Right renal cortex interstitium (tissue), 3 donors: ENCODE results near the gene PARG. TPM values are rescaled to one million over a fixed set of nuclear protein-coding genes. Genes with fewer than 3 reads are reported as not detected.
"Not testable (repeated sequence)": the region's sequence is repeated elsewhere in the genome, so short reads cannot be mapped to it uniquely, and the experiment has no call there.

Source experiments
- DNase-seq, 3 donors: peaks; one replicate each; pipeline ENCODE4 v3.0.0-alpha.2; 2013; ENCODE audit warnings: low read depth in 3 of 3, low spot score in 2 of 3
- polyA plus RNA-seq, 3 donors: library from polyadenylated mRNA; unstranded; fragments of 120-200 nt; gene quantifications; one replicate each; pipeline ENCODE4 v1.2.1, GENCODE V29; 2013; ENCODE audit not compliant: insufficient read length in 3 of 3

The PARG gene
- polyA plus RNA-seq, 3 donors, result 34.6 to 38.5 (median 35.4) TPM

DNA sequence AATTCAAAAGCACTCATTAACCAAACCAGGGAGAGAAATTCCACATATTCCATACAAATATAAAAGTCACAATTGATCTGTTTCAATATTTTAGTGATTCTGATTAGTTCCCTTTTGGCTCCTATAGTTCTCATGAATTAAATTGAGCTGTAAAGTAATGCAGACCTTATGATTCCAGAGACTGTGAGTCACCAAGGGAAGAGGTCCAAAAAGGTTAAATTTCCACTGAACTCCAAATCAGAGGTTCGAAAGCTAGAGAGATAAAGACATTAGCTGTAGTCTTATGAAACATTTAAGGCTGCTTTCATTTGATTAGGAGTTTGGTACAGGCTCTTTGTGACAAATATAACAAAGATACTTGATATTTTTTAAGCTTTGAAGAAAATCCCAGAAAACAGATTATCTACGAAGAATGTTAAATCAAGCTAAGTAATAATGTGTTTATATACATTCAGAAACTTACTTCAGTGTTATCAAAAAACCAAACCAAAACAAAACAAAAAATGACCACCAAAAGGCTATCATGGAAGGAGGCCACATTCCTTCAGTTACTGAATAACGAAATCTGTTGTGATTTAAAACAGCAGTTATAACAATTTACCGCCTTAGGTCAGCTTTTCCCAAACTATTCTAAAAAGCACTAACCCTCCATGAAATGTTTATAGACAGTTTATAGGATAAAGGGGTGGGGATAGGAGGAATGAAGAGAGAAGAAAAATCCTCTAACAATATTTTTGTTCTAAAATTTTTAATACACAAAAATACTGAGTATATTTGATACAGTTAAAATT lies 33.3 kb downstream of the PARG start:
- not testable (repeated sequence) for DNase-seq

DNA sequence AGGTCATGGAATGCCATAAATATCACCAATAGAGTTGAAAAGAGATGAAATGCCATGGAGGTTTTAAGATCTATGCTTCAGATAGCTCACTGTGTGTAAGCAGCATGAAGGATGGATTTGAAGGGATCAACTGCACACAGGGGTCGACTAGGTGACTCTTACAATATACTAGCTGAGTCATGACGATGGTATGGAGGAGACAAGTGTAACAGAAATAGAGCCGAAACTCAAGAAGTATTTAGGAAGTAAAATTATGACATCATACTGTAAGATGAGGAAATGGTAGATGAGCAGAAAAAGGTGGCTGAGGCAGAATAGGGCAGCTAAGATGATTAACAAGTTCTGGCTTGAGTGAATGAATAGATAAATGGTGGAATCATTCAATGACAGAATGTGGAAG lies 38.0 kb downstream of the PARG start:
- DNase-seq, result not testable (repeated sequence)

DNA sequence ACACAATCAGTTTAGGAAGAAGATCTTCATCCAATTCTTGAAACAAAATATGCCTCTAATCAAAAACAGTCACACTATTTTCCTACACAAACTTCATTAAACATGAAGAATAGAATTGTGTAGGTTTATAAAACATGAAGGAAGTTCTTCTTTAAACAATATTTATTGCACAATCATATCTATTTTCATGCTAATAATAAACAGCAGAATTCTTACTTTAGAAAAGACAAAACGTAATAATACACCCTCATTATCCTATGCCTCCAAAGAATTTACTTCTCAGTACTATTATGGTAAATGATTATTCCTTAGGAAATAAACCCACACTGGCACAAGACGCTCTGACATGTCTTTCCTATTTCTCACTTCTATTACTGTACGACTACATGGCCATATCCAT lies 41.4 kb downstream of the PARG start:
- DNase-seq, result not testable (repeated sequence)

DNA sequence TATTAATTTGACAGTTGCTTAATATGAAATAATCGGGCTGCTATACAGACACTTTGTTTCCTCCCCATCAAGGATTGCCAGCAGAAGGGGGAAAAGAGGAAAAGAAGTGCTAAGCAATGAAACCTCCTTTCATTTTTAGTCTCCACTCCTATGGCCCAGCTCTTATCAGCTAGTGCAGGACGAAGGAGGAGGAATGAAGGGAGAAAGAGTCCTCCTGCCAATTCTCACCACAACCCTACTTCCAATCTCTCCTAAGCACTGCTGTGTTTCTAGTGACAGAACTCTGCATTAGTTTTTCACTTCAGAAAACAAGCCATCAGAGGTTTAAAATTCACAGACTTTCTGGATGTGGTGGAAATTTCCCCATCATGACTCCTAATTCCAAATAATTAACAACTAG lies 41.8 kb downstream of the PARG start:
- not testable (repeated sequence) for DNase-seq

DNA sequence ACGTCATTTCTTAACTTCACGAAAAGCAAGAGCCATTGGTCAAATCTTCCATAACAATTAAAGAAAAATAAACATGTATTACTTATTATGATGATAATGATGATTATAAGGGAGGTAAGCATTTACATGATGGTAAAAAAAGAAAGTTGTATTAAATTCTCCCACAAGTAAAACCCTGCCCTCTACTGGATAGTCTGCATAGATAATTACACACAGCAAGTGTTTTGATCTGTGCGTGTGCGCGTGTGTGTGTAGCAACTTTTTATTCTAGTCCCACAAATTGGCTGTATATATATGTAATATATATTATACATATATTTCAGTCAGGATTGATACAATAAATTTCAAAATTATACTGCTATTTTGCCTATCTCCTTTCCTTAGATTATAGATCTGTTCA lies 51.8 kb downstream of the PARG start:
- not testable (repeated sequence) for DNase-seq

DNA sequence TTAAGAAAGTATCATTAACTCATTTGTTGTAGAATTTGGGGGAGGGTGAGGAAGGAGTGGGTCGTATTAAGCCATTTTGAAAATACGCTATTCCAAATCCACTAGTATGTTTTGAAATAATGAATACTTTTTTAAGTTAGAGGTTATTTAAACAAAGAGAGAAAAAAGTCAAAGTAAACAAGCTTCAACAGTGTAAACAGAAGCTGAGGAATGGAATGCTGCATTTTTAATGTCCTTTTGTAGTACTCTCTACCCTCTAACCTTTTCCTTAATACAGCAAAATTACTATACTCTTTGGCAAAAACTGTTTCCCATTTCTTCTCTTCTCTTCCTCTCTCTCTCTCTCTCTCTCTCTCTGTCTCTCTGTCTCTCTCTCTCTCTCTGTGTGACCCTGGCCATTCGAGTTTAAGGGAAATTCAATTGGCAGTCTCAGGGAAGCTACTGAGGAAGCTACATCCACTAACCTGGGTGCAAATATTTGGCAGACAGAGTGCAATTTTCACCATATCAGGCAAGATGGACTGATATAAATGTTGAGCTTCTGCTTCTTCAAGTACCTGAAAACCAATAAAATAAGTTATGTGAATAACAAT lies 57.0 kb downstream of the PARG start:
- DNase-seq, result not testable (repeated sequence)

DNA sequence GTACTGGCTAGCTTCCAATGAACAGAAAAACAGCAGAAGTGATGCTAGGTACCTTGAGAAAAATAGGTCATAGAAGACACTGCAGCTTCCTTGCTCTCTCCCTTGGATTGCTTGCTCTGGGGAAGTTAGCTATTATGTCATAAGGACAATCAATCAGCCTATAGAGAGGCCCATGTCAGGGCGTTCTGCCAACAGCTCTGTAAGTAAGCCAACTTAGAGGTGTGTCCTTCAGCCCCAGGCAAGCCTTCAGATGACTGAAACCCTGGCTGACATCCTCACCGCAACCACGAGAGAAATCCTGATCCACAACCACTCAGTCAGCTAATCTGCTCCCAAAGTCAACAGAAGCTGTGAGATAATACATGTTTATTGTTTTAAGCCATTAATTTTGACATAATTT lies 58.0 kb downstream of the PARG start:
- DNase-seq, result not testable (repeated sequence)

DNA sequence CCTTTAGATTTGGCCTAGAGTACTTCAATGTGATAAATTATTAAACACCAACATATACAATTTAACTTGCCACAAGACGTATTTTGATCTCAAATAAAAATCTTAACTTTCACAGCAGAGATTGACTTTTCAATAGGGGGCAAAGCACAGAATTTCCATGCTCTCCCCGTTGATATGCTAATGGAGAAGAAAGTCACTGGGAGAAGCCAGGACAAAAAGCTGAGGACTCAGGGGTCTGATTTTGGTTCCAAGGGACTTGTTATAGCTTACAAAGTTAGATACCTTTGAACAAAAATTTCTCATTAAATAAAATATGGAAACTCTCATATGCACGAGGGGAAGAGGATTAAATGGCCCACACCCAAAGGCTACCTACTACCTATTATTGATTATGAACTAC lies 59.5 kb downstream of the PARG start:
- DNase-seq, result not testable (repeated sequence)

DNA sequence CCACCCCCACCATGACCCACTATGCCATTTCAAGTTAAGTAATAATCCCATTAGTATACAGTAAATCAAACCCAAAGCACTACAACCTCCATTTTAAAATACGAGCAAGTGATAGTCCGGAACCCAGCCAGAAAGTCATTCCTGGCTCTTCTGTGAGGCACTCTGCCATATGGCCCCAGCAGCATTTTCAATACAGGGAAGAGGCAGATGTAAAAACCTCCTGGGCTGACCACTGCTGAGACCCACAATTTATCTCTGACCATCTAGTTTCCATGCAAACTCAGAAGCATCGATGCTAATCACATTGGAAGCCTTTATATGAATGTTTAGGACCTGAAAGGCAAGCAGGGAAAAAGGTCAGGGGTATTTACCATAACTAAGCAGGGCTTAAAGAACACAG lies 69.1 kb downstream of the PARG start:
- not testable (repeated sequence) for DNase-seq

DNA sequence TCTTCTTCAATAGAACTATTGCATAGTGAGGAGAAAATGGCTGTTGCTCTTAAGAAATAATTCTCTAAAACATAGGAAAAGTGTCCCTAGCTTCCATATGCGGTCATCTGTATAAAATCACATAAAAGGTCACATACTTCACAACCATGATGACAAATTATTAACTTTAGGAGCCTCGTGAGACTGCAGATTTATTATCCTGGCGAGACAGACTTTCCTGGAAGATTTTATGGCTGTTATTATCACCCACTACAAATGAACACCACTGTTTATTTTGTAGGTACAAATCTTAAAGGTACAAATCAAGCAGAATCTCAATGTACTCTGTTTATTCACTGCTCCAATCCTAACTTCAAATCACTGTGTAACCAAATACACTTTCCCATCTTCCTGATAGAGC lies 70.4 kb downstream of the PARG start:
- not testable (repeated sequence) for DNase-seq

DNA sequence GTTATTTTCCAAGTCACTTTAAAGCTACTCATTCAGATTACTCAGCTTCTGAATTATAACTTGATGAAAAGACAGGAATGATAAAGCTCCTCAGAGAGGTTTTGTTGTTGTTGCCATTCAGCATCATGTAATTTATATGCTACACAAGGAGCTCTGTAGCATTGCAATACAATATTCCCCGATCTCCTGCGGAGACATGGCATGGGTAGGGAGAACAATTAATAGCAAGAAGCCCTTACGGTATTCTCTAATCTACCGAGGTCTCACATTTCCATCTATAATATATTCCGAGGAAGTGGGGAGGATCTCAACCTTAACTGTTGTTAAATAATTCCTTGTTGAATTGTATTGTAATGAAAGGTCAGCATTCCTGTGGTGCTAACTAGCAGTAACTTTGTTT lies 81.9 kb downstream of the PARG start:
- not testable (repeated sequence) for DNase-seq

DNA sequence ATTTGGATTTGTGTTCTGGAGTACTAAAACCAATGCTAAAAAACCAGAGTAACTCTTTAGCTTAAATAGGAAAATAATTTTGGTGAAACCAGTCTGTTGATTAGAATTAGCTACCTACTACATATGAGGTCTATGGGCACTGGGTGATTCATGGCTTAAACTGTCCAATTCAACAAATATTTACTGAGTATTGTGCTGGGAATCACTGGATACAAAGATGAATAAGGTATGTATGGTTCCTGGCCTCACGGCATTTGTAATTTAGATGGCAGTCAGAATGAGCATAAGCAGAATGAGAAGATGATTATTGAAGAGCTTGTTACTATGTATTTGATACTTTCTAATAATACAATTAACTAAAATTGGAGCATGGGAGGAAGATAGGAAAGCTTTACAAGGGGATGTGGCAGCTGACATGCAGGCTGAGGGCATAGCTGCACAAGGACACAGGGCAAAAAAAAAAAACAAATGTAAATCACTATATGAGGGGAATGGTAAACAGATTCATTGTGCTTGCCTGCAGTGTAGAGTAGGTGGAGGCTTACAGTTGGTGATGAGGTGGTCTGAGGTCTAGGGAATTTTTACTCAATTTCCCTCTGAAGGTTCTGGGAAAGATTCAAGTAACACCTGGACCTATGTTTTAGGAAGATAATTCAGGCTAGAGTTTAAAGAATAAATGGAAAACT lies 83.0 kb downstream of the PARG start:
- DNase-seq, result not testable (repeated sequence)

DNA sequence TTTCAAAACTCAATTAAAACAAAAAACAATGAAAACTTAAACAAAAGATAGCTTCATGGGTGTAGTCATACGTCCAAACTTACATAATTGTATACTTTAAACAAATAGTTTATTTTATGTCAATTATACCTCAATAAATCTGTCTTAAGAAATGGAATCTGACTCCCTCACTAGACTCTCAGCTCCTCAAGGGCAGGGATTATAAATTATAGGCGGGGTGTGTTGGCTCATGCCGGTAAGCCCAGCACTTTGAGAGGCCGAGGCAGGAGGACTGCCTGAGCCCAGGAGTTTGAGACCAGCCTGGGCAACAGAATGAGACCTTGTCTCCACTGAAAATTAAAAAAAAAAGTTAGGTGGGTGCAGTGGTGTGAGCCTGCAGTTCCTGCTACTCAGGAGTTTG lies 92.3 kb downstream of the PARG start:
- DNase-seq, result not testable (repeated sequence)

DNA sequence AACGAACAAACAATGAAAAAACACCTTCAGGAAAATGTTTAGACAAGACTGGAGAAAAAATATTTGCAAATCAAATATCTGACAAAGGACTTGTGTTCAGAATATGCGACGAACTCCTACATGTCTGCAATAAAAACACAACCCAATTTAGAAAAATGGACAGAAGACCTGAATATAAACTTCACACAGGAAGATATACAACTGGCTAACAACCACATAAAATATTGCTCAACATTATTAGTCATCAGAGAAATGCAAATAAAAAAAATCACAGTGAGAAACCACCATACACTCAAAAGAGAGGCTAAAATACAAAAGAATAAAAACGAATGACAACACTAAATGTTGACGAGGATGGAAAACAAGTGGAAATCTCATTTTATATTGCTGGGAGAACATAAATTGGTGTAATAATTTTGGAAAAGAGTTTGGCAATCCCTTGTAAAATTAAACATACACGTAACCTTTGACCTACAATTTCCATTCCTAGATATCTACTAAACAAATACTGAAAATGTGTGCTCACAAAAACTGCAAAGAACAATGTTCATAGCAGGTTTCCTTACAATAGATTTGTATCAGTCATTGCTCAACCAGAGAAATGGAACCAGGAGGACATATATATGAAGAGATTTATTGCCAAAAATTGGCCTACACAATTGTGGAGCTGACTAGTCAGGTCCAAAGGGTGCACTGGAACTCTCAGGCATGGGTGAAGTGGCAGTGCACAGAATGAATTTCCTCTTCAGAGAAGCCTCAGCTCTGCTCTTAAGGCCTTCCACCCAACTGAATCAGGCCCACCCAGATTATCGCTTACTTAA lies 96.8 kb downstream of the PARG start:
- DNase-seq, result no peak

DNA sequence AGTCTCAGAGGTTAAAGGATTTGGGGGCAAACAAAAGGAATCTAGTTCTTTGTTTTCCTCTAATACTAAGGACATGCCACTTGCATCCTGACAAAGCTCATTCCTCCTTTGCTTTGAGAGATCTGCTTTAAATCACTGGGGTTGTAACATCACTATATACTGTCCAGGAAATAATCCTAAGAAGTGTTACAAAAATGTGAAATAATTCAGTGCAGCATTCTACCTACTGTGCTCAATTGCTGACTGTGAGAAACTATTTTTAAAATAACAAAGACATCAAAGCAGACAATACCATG lies 99.5 kb downstream of the PARG start:
- DNase-seq, result not testable (repeated sequence)

DNA sequence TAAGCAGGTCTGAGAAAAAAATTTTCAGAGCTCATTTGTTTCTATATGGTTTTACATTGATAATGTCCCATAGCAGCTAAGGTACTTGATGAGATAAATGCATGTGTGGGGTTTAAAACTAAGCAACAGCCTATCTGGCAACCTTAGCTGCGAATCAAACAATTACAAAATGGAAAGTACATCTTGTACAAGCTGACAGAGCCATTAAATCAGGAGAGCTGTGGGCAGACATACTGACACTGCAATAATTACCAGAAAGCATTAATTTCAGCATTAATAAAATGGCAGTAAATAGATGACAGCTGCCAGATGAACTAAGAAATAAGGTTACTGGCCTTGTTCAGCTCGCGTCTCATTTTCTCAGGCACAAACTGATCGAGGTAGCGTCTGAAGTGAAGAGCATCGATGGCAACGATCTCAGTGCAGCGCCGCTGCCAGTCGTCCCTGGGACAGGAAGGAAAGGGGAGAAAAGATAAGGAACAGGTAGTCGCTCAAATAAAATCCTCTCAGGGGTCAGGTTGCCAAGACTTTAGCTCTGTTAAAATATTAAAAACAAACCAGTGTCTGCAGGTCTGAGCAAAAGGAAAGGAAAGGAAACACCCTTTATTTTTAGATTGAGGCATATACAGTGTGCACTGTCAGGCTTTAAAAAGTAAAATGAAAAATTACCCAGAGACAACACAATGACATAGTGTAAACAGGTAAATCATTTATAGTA lies 100.1 kb downstream of the PARG start:
- DNase-seq, result no peak

DNA sequence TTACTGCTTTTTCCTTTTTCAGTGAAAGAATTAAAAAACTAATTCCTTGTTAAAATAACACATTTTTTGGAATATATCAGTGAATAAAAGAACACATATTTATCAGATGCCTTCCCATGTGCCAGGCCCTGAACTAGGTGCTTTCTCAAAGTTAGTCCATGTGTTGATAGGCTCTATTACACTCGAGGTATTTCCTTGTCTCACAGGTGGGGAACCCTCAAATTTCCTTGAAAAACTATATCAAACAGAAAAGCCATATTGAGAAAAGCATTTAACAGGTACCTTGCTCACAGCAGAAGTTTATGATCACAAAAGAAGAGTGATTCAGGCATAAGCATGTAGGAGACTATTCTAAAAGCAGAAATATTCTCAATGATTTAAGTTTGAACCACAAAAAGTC lies 104.1 kb downstream of the PARG start:
- peak in 1 of 3 donors; percentile 10 for DNase-seq

DNA sequence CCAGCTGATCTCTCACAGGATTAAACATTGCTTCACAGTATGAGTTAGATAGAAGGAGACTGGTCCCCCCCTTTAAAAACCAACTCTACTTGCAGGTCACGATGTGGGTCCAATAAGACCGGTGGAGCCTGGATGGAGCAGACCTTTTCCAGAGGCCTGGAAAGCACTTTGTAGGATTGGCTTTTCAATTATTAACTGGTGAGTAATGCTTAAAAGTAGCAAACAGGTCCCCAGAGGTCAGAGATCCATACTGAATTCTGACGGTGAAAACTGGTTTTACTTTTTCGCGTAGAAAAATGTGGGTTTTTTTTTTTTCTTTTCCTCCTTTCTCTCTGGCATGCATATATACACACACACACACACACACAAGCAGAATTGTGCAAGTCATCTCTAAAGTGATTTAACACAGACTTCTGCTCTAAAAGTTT lies 104.8 kb downstream of the PARG start:
- DNase-seq, result peak in 1 of 3 donors; percentile 32

DNA sequence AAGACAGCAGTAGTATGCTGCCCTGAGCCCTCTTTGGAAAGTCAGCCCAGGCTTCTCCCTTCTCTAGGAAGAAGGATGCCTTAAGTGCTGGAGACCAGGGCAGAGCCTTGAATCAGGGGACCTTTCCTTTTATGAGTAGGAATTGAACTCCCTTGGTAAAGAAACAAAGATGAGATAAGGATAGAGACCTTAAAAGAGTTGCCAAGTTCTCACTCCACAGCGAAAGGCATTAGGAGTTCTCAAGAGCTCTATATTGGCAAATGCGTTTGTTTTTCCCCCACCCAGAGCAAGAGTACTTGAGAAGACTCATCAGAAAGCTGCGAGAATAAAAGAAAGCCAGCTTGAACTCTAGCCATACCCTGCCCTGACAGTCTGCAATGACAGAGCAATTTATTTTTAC lies 106.9 kb downstream of the PARG start:
- DNase-seq, result no peak

DNA sequence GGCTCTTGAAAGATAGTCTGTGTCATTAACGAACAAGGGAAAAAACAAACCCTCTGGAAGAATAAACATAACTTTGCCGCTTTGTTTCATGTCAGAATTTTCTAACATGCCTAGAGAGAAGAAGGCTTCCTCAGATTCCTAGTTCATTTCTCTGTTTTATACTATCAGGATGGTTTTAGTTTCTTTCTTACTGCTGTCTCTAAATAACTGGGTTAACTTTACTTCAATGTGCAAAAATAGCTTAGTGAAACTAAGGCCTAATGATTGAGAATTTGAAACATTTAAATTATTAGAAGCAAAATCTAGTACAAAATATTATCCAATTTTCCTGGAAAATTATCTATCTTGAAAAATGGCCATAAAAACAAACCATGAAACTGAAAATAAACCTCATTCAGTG lies 107.6 kb downstream of the PARG start:
- no peak for DNase-seq
